Measurements from ENCODE around the gene HES3.

Gene HES3

DNA sequence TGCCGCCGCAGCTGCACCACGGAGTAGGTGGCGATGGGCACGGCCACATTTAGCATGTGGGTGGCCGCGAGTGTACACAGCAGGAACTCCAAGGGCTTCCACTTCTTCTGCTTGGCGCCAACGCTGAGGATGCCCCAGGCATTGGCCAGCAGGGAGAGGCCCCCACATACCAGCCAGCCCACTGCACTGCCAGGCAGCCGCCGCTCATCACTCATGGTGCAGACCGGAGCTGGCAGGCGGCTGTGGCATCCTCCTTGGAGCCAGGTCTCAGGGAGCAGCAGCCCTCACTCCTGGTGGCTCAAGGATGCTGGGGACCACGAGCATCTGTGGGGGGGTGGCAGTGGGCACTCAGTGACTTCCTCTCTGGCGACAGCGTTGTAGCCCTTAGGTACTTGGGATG is 10.7 kb downstream of the HES3 start:
- H3K4me3 ChIP-seq (ENCODE audit: low read depth, low read length) = no peak overlapping the region
- TF ChIP-seq, protein P1, sequence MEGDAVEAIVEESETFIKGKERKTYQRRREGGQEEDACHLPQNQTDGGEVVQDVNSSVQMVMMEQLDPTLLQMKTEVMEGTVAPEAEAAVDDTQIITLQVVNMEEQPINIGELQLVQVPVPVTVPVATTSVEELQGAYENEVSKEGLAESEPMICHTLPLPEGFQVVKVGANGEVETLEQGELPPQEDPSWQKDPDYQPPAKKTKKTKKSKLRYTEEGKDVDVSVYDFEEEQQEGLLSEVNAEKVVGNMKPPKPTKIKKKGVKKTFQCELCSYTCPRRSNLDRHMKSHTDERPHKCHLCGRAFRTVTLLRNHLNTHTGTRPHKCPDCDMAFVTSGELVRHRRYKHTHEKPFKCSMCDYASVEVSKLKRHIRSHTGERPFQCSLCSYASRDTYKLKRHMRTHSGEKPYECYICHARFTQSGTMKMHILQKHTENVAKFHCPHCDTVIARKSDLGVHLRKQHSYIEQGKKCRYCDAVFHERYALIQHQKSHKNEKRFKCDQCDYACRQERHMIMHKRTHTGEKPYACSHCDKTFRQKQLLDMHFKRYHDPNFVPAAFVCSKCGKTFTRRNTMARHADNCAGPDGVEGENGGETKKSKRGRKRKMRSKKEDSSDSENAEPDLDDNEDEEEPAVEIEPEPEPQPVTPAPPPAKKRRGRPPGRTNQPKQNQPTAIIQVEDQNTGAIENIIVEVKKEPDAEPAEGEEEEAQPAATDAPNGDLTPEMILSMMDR (IDR thresholded peaks at IDR 0.05; ENCODE audit: low read depth, low read length) = no peak

DNA sequence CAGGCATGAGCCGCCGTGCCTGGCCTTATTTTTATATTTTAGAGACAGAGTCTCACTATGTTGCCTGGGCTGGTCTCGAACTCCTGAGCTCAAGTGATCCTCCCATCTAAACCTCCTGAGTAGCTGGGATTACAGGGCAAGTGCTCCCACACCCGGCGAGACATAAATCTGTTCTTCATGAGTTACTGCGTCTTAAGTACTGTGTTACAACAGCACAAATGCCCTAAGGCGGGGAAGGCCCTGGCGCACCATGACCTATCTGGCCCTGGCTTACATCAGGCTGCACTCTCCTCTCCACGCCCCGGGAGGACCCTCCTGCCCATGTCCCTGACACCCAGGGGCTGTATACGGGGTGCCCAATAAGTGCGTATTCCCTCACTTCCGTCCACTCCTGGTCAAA is 12.7 kb downstream of the HES3 start:
- TF ChIP-seq, protein P1 (IDR thresholded peaks at IDR 0.05; ENCODE audit: low read depth, low read length) = no peak
- no peak overlapping the region for H3K4me3 ChIP-seq (ENCODE audit: low read depth, low read length)

DNA sequence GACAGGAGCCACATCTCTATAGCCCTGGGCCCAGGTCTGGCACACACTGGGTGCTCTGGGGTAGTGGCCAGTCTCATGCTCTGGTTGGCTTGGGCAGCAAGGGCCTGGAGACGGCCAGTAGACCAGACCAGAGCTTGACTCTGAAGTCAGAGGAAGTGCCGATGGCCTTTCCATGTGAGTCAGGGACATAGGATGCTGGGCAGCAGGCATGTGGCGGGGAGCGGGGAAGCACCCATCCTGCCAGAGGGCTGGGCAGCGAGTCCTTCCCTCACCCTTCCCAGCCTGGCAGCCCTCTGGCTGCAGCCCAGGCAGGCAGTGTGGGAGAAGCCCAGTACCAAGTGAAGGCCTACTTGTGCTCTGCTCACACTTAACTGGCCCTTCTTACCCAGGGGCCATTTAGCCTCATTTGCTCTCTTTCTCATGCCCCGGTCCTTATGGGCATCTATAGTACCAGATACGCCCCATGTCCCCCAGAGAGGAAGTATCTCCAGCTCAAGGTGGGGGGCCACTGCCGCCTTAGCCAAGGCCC is 13.6 kb downstream of the HES3 start:
- H3K4me3 ChIP-seq (ENCODE audit: low read depth, low read length) = no peak overlapping the region

DNA sequence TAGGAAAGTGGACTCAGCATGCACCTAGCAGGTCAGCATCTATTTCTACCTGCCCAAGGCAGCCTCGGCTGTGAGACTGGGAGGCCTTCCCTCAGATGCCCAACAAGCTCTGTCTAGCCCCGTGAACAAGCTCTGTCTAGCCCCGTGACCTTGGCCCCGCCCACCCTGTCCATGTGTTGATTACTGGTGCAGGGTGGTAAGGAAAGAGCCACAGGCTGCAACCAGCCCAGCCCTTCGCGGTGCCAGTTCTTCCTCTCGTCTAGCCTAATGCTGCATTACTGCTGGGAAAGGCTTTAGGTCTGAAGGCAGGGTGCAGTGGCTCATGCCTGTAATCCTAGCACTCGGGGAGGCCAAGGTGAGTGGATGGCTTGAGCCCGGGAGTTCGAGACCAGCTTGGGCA is 14.7 kb downstream of the HES3 start:
- TF ChIP-seq, protein P1 (IDR thresholded peaks at IDR 0.05; ENCODE audit: low read depth, low read length) = no peak
- no peak overlapping the region for H3K4me3 ChIP-seq (ENCODE audit: low read depth, low read length)

More for the DNA sequence above, 13.6 kb downstream of the HES3 start:
- TF ChIP-seq, protein P1 (IDR thresholded peaks at IDR 0.05; ENCODE audit: low read depth, low read length) = no peak

DNA sequence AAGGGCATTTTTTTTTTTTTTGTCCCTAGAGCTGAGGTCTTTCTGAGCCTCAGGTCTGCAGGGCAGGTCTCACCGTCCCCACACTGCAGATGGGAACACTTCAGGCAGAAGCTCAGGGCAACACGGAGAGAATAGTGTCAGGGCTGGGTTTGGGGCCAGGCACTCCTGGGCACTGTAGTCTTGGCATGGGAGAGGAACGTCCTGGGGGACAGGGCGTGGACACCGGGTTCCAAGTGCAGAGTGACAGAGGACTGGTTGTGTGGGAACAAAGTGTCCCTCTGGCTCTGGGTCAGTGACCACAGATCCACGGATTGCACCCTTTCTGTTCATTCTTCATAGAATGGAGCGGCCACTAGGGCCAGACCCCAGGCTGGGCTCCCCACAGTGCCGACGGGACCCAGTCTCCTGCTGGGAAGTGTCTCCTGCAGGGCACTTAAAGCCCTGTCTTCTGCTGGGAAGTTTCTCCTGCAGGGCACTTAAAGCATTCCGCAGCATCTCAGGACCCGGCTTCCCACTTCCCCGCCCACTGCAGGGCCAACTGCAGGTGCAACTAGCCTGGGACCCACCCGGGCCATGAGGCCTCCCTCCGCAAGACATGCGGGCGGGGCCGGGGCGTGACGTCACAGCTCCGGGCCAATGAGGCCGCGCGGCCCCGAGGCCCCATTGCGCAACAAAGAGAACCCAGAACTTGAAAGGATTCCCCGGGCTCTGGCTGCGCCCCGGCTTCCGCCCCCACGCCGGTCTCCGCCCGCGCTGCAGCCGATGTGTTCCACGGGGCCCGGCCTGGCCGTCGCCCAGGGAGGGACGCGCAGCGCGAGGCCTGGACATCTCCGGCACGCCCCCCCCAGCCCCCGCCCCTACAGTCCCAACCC is 15.7 kb downstream of the HES3 start:
- TF ChIP-seq, protein P1 (IDR thresholded peaks at IDR 0.05; ENCODE audit: low read depth, low read length) = no peak

DNA sequence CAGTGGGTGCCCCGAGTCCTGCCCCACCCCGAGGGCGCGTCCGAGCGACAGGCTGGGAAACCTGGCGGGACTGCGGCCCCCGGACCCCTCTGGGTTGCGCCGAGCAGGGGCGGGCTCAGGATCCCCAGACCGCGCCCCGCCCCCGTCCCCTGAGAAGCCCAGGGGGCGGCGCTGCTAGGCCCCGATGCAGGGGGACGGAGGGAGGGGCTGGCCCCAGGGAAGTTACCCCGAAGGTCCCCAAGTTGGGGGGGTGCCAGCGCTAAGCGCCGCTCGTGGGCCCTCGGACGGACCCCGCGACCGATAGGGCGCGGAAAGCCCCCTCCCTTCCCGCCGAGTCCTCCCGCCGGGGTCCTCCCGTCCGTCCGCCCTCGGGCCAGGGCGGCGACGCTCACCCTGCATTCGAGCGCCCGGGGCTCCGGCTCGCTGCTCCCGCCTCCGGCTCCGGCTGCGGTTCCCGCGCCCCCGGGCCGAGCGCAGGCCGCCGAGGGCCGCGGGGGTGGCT is 16.5 kb downstream of the HES3 start:
- peak overlapping the region; percentile 69 for H3K4me3 ChIP-seq (ENCODE audit: low read depth, low read length)

More for the DNA sequence above, 15.7 kb downstream of the HES3 start:
- peak overlapping the region; percentile 69 for H3K4me3 ChIP-seq (ENCODE audit: low read depth, low read length)

More for the DNA sequence above, 16.5 kb downstream of the HES3 start:
- TF ChIP-seq, protein P1 (IDR thresholded peaks at IDR 0.05; ENCODE audit: low read depth, low read length) = no peak

Measured in WI38 (cell line).